ENCODE data around the gene ZNF688.

Gene ZNF688

GRCh38 chr16:30585022-30585399 lies 13.5 kb upstream of the ZNF688 start:
- DNase-seq: no peak

GRCh38 chr16:30582611-30583340 lies 11.3 kb upstream of the ZNF688 start:
- no peak for DNase-seq

- DNase-seq: no peak
Measured at GRCh38 chr16:30581457-30581856, 9.9 kb upstream of the ZNF688 start.

GRCh38 chr16:30574678-30575077 lies 3.2 kb upstream of the ZNF688 start:
- DNase-seq: no peak

- no peak for DNase-seq
Measured at GRCh38 chr16:30570636-30571444, 674 bp downstream of the ZNF688 start.

GRCh38 chr16:30569746-30570635 lies 1.5 kb downstream of the ZNF688 start:
- DNase-seq: no peak

- DNase-seq: no peak
Measured at GRCh38 chr16:30569281-30569680, 2.2 kb downstream of the ZNF688 start.

- DNase-seq: peak; percentile 32 to 35
Measured at GRCh38 chr16:30567991-30568638, 3.4 kb downstream of the ZNF688 start.

GRCh38 chr16:30567160-30567990 lies 4.1 kb downstream of the ZNF688 start:
- peak; percentile 61 to 68 for DNase-seq

- no peak for DNase-seq
Measured at GRCh38 chr16:30566531-30566930, 5.0 kb downstream of the ZNF688 start.

- no peak for DNase-seq
Measured at GRCh38 chr16:30565984-30566383, 5.5 kb downstream of the ZNF688 start.

GRCh38 chr16:30565526-30565925 lies 6.0 kb downstream of the ZNF688 start:
- DNase-seq: no peak

GRCh38 chr16:30562021-30562420 lies 9.5 kb downstream of the ZNF688 start:
- no peak for DNase-seq

GRCh38 chr16:30561089-30561816 lies 10.3 kb downstream of the ZNF688 start:
- DNase-seq: no peak

- no peak for DNase-seq
Measured at GRCh38 chr16:30559690-30560089, 11.8 kb downstream of the ZNF688 start.

- no peak for DNase-seq
Measured at GRCh38 chr16:30558789-30559377, 12.6 kb downstream of the ZNF688 start.

GRCh38 chr16:30557957-30558788 lies 13.3 kb downstream of the ZNF688 start, which contains the start of gene ZNF764:
ZNF764 (minus strand) TSS chr16:30558374; CDS start chr16:30558182, 192 bp downstream.
- DNase-seq: peak; percentile 95 to 96

GRCh38 chr16:30557707-30557956 lies 13.9 kb downstream of the ZNF688 start:
- DNase-seq: no peak

GRCh38 chr16:30556125-30556473 lies 15.4 kb downstream of the ZNF688 start:
- no peak for DNase-seq
